ENCODE data around the gene ABHD5.

The ABHD5 gene

GRCh38 chr3:43779850-43780249, 89.1 kb downstream of the ABHD5 start:
- no peak for DNase-seq (ENCODE audit: low read depth in 2 of 2)

GRCh38 chr3:43782541-43782940, 91.8 kb downstream of the ABHD5 start:
- DNase-seq (ENCODE audit: low read depth in 2 of 2), result no peak
